ENCODE measurements around the gene USP14.
A peak's percentile ranks its signal among the peaks of the same experiment; 100 is the strongest.

USP14 gene

DNA sequence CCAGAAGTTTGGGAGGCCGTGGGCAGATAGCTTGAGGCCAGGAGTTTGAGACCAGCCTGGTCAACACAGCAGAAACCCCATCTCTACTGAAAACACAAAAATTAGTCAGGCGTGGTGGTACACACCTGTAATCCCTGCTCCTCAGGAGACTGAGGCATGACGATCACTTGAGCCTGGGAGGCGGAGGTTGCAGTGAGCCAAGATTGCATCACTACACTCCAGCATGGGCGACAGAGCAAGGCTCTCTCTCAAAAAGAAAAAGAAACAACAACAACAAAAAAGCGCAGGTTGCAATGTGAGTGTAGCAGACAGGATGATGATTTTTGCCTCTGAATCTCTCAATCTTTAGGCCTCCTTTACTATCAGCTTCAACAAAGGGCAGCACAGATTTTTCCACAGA, 2.7 kb upstream of the USP14 start:
- CTCF ChIA-PET = interaction anchor here (0.9 kb wide), 1 partner anchor 8 kb away, joined by 3 read pairs; no protein-coding TSS in a partner anchor
- POLR2A ChIA-PET (ENCODE audit: low non-redundant PET) = no interaction called here
- H3K27ac ChIP-seq = no peak overlapping the region
- TF ChIP-seq, protein P1, sequence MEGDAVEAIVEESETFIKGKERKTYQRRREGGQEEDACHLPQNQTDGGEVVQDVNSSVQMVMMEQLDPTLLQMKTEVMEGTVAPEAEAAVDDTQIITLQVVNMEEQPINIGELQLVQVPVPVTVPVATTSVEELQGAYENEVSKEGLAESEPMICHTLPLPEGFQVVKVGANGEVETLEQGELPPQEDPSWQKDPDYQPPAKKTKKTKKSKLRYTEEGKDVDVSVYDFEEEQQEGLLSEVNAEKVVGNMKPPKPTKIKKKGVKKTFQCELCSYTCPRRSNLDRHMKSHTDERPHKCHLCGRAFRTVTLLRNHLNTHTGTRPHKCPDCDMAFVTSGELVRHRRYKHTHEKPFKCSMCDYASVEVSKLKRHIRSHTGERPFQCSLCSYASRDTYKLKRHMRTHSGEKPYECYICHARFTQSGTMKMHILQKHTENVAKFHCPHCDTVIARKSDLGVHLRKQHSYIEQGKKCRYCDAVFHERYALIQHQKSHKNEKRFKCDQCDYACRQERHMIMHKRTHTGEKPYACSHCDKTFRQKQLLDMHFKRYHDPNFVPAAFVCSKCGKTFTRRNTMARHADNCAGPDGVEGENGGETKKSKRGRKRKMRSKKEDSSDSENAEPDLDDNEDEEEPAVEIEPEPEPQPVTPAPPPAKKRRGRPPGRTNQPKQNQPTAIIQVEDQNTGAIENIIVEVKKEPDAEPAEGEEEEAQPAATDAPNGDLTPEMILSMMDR (conservative IDR thresholded peaks at IDR 0.05; ENCODE audit: low read depth) = no peak
- DNase-seq (ENCODE audit: low spot score) = no peak

DNA sequence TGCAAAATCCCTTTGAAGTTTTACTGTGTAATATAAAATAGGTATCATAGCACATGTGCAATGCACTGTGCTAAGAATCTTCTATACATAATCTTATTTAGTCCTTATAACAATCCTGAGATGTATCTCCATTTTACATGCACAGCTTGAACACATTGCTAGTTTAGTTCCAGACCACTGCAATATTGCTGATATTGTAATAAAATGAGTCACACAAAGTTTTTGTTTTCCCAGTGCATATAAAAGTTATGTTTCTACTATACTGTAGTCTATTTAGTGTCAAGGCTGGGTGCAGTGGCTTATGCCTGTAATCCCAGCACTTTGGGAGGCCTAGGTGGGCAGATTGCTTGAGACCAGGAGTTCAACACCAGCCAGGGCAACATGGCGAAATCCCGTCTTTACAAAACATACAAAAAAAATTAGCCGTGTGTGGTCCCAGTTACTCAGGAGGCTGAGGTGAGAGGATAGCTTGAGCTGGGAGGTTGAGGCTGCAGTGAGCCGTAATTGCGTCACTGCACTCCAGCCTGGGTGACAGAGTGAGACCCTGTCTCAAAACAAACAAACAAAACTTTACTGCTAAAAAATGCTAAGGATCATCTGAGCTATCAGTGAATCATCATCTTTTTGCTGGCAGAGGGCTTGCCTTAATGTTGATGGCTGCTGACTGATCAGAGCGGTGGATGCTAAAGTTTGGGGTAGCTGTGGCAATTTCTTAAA, 1.7 kb upstream of the USP14 start:
- no peak overlapping the region for H3K27ac ChIP-seq
- CTCF ChIA-PET = no interaction called here
- POLR2A ChIA-PET (ENCODE audit: low non-redundant PET) = no interaction called here
- no peak for DNase-seq (ENCODE audit: low spot score)
- TF ChIP-seq, protein P1 (conservative IDR thresholded peaks at IDR 0.05; ENCODE audit: low read depth) = no peak

DNA sequence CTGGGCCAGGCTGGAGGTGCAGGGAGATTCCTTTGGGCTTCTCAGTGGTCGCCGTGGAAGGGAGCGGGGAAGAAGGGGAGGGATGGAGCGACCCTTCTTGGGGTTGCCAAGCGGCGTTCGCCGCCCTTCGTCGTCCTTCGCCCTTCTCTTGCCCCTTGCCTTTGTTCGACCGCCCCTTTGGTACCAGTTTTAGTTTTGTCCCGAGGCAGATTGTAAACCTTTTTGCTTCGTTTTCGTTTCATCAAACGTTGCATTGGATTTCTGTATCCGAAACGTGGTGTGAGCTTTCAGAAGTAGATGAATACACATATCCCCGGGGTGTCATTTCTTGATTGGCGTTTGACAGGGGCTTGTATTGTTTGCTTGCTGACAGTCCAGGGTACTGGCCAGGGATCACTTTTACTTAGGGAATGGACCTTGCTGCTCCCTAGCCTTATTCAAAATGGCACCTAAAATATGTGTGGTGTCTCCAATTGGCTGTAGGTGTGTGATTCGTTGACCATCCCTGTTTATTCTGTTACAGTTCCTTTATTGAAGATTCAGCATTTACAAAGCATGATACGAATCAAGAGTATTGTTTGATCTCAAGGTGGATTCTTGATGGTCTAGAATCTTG, 788 bp downstream of the USP14 start:
- POLR2A ChIA-PET (ENCODE audit: low non-redundant PET) = interaction anchor here (0.6 kb wide), 1 partner anchor 49 kb away, joined by 4 read pairs; no protein-coding TSS in a partner anchor
- TF ChIP-seq, protein P1 (conservative IDR thresholded peaks at IDR 0.05; ENCODE audit: low read depth) = no peak
- H3K27ac ChIP-seq = peak overlapping the region; percentile 85
- CTCF ChIA-PET = interaction anchor here (0.5 kb wide), 1 partner anchor 88 kb away, joined by 4 read pairs; no protein-coding TSS in a partner anchor
- DNase-seq (ENCODE audit: low spot score) = peak; percentile 14

DNA sequence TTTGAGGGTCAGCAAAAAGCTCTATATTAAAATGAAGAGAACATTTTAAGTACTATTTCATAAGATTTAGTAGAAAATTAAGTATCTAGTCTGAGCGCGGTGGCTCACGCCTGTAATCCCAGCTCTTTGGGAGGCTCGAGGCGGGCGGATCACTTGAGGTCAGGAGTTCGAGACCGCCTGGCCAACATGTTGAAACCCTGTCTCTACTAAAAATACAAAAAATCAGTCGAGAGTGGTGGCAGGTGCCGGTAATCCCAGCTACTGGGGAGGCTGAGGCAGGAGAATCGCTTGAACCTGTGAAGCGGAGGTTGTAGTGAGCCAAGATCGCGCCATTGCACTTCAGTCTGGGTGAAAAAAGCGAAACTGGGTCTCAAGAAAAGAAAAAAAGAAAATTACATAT, 1.6 kb downstream of the USP14 start:
- H3K27ac ChIP-seq = peak overlapping the region; percentile 4; the same call in 1 of the 2 replicates
- ChIA-PET POLR2A (ENCODE audit: low non-redundant PET) (interaction anchor here (0.6 kb wide), 1 partner anchor 48 kb away, joined by 4 read pairs; no protein-coding TSS in a partner anchor), CTCF (no interaction called here)
- no peak for DNase-seq (ENCODE audit: low spot score)
- TF ChIP-seq, protein P1 (conservative IDR thresholded peaks at IDR 0.05; ENCODE audit: low read depth) = no peak

DNA sequence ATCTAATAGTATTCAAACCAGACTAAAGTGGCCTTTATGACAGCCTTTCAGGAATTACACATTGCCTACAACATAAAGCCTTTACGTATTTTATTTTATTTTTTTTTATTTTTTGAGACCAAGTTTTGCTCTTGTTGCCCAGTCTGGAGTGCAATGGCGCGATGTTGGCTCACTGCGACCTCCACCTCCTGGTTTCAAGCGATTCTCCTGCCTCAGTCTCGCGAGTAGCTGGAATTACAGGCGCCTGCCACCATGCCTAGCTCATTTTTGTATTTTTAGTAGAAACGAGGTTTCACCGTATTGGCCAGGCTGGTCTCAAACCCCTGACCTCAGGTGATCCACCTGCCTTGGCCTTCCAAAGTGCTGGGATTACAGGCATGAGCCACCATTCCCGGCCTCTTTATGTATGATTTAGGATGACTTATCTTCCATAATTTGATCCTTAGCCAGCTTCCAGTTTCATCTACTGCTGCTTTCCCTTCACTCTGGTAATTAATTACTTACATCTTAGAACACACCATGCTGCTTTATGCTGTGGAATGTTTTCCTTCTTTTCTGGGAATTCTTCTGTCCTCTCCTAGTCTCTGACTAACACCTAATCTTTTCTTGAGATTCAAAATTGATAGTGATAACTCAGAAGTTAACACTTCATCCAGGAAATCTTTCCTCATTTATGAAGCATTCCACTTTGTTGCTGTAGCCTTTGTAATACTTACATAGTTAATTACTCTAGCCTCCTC, 2.6 kb downstream of the USP14 start:
- no peak for DNase-seq (ENCODE audit: low spot score)
- ChIA-PET CTCF (no interaction called here), POLR2A (ENCODE audit: low non-redundant PET) (no interaction called here)
- no peak overlapping the region for H3K27ac ChIP-seq
- TF ChIP-seq, protein P1 (conservative IDR thresholded peaks at IDR 0.05; ENCODE audit: low read depth) = no peak

DNA sequence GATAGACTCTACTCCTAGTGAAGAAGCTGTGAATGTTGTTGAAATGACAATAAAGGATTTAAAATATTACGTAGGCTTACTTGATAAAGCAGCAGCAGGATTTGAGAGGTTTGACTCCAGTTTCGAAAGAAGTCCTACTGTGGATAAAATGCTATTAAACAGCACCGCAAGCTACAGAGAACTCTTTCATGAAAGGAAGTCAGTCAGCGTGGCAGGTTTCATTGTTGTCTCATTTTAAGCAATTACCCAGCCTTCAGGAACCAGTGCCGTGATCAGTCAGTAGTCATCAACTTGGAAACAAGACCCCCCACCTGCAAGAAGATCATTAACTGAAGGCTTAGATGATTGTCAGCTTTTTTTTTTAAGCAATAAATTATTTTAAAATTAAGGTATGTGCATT, 14.0 kb downstream of the USP14 start:
- no peak overlapping the region for H3K27ac ChIP-seq
- POLR2A ChIA-PET (ENCODE audit: low non-redundant PET) = no interaction called here
- no peak for DNase-seq (ENCODE audit: low spot score)
- TF ChIP-seq, protein P1 (conservative IDR thresholded peaks at IDR 0.05; ENCODE audit: low read depth) = no peak
- CTCF ChIA-PET = interaction anchor here (0.6 kb wide), 1 partner anchor 23 kb away, joined by 3 read pairs; no protein-coding TSS in a partner anchor

All from RWPE1 (cell line).